Naive thymus-derived CD4-positive, alpha-beta T cell (primary cell): ENCODE results near the gene CLINT1. TPM values are rescaled to one million over a fixed set of nuclear protein-coding genes. Genes with fewer than 3 reads are reported as not detected.

Source experiments
- ATAC-seq: fragments of 150-1000 bp; cut with Tn5 transposase; 2 replicates; pipeline ENCODE4 v1.10.0; 2021; ENCODE audit warnings: mild to moderate bottlenecking, moderate library complexity
- CTCF ChIA-PET: fragments of 350-600 bp; sonication (Branson Sonifier 250); formaldehyde crosslinking; loops from one replicate; lab custom pipeline; 2021; ENCODE audit warnings: antibody characterized with exemption; lab: Charles Lee
- POLR2A ChIA-PET: fragments of 350-600 bp; sonication (Branson Sonifier 250); formaldehyde crosslinking; loops from one replicate; lab custom pipeline; 2021; ENCODE audit warnings: antibody characterized with exemption, inconsistent platforms; lab: Charles Lee
- DNase-seq, 9 donors: peaks; one replicate each; pipeline versions ENCODE4 v3.0.0 to v3.0.0-alpha.2; 2020 to 2022; ENCODE audit warnings: mixed read lengths in 1 of 9
- H3K27ac ChIP-seq: one replicate; pipeline ENCODE4 v1.7.0; 2013; ENCODE audit warnings: mild to moderate bottlenecking, low read depth, low read length, moderate library complexity
- H3K27me3 ChIP-seq, 2 donors: one replicate each; pipeline ENCODE4 v1.7.0; 2013; ENCODE audit warnings: low read length in 2 of 2, mild to moderate bottlenecking in 2 of 2, moderate library complexity in 2 of 2; ENCODE audit not compliant: control insufficient read depth in 2 of 2, insufficient read depth in 2 of 2
- H3K36me3 ChIP-seq, 3 experiments: 1 replicate in 2 of 3; 2 replicates in 1 of 3; pipeline ENCODE4 v1.7.0; 2013; ENCODE audit warnings: low read length in 3 of 3, mild to moderate bottlenecking in 3 of 3, moderate library complexity in 1 of 3; ENCODE audit not compliant: insufficient read depth in 3 of 3, control insufficient read depth in 2 of 3
- H3K4me1 ChIP-seq, 2 donors: one replicate each; pipeline ENCODE4 v1.7.0; 2013; ENCODE audit warnings: low read length in 2 of 2, mild to moderate bottlenecking in 2 of 2, moderate library complexity in 1 of 2; ENCODE audit not compliant: control insufficient read depth in 2 of 2, insufficient read depth in 2 of 2
- H3K4me3 ChIP-seq: 2 replicates; pipeline ENCODE4 v1.7.0; 2013; ENCODE audit warnings: mild to moderate bottlenecking, low read length
- H3K9me3 ChIP-seq, 3 experiments: 1 replicate in 2 of 3; 2 replicates in 1 of 3; pipeline ENCODE4 v1.7.0; 2013; ENCODE audit warnings: low read length in 3 of 3; ENCODE audit not compliant: control insufficient read depth in 2 of 3
- H3K27ac Mint-ChIP-seq, 9 donors: one replicate each; pipeline ENCODE4 v1.8.0; 2020 to 2022; ENCODE audit warnings: mixed read lengths in 9 of 9, mild to moderate bottlenecking in 8 of 9, moderate library complexity in 5 of 9, inconsistent platforms in 2 of 9
- H3K27me3 Mint-ChIP-seq, 5 donors: one replicate each; pipeline ENCODE4 v1.8.0; 2021 to 2022; ENCODE audit warnings: mixed read lengths in 5 of 5, mild to moderate bottlenecking in 1 of 5
- H3K36me3 Mint-ChIP-seq, 5 donors: one replicate each; pipeline ENCODE4 v1.8.0; 2020 to 2022; ENCODE audit warnings: mixed read lengths in 5 of 5, mild to moderate bottlenecking in 3 of 5, inconsistent platforms in 1 of 5
- H3K4me1 Mint-ChIP-seq, 7 donors: one replicate each; pipeline ENCODE4 v1.8.0; 2020 to 2022; ENCODE audit warnings: mixed read lengths in 7 of 7, mild to moderate bottlenecking in 3 of 7, inconsistent platforms in 1 of 7
- H3K4me3 Mint-ChIP-seq, 10 donors: one replicate each; pipeline ENCODE4 v1.8.0; 2020 to 2022; ENCODE audit warnings: mild to moderate bottlenecking in 10 of 10, mixed read lengths in 10 of 10, moderate library complexity in 6 of 10, inconsistent platforms in 2 of 10
- H3K9me3 Mint-ChIP-seq, 11 donors: one replicate each; pipeline ENCODE4 v1.8.0; 2020 to 2022; ENCODE audit warnings: mixed read lengths in 11 of 11, mild to moderate bottlenecking in 4 of 11, inconsistent platforms in 1 of 11, moderate library complexity in 1 of 11
- intact Hi-C, 2 donors: fragments of 100-400 bp; cut with micrococcal nuclease; formaldehyde crosslinking; loops; one replicate each; pipeline ENCODE4 v1.15.1; 2023
- polyA plus RNA-seq, 2 donors: library from polyadenylated mRNA; unstranded; fragments of 300-500 nt; fragmentation: Illumina TruSeq; gene quantifications; one replicate each; pipeline ENCODE4 v1.2.3, GENCODE V29; 2021
- total RNA-seq, 6 experiments: library from RNA in 5 of 6; stranded (reverse) in 5 of 6; gene quantifications; 1 replicate in 5 of 6; 2 replicates in 1 of 6; pipeline ENCODE4 v1.2.3 and lab custom pipeline; 2021 to 2026

The CLINT1 gene
- total and polyA plus RNA-seq, 7 experiments from 2014 or later: 57.5 to 94.2 (median 74.0) TPM

GRCh38 chr5:157820593-157821252 lies 38.2 kb downstream of the CLINT1 start:
- H3K27me3 ChIP-seq: no peaks in the 10 kb centered on the region
- ATAC-seq: peak; percentile 55
- H3K4me3 ChIP-seq: no peak overlapping the region
- peaks cover 15 to 52% (median 41%) of the 10 kb centered on the region in 7 donors for H3K4me1 Mint-ChIP-seq
- no peaks in the 10 kb centered on the region for H3K9me3 ChIP-seq
- ChIA-PET POLR2A (interaction anchor here (0.8 kb wide), 1 partner anchor 129 kb away, joined by 3 read pairs; no protein-coding TSS in a partner anchor), CTCF (interaction anchor here (1.0 to 1.2 kb wide), 3 partner anchors 11 to 128 kb away, joined by 3 to 10 read pairs (median 5); partner anchors contain the start of gene CLINT1)
- H3K27me3 Mint-ChIP-seq: no peaks in the 10 kb centered on the region
- intact Hi-C loops: loop anchor here (1.0 to 5.0 kb wide), 7 partner anchors 8 to 1313 kb away; partner anchors contain the start of gene CLINT1 (in 2 of the 2)
- peaks cover 0 to 5% (median 0%) of the 10 kb centered on the region in 11 donors for H3K9me3 Mint-ChIP-seq
- H3K36me3 Mint-ChIP-seq: peaks cover 0 to 18% (median 7%) of the 10 kb centered on the region in 5 donors
- H3K36me3 ChIP-seq: peaks cover 0 to 4% (median 3%) of the 10 kb centered on the region in 3 experiments
- H3K4me1 ChIP-seq: peaks cover 0 to 8% of the 10 kb centered on the region in 2 donors
- peak in 7 of 9 donors; percentile 5 to 45 (median 32) for DNase-seq
- H3K4me3 Mint-ChIP-seq: no peak overlapping the region
- peak overlapping the region in 6 of 9 donors; percentile 0 to 84 (median 40) for H3K27ac Mint-ChIP-seq
- no peak overlapping the region for H3K27ac ChIP-seq

- no peak overlapping the region for H3K27ac ChIP-seq
- peaks cover 0 to 10% (median 4%) of the 10 kb centered on the region in 3 experiments for H3K36me3 ChIP-seq
- CTCF ChIA-PET: interaction anchor here (0.5 to 1.2 kb wide), 6 partner anchors 12 to 892 kb away, joined by 3 to 10 read pairs (median 4); partner anchors contain the start of gene CLINT1
- H3K27me3 Mint-ChIP-seq: no peaks in the 10 kb centered on the region
- H3K9me3 Mint-ChIP-seq: peaks cover 0 to 5% (median 0%) of the 10 kb centered on the region in 11 donors
- no peak overlapping the region for H3K4me3 ChIP-seq
- POLR2A ChIA-PET: no interaction called here
- no peaks in the 10 kb centered on the region for H3K9me3 ChIP-seq
- no peaks in the 10 kb centered on the region for H3K27me3 ChIP-seq
- DNase-seq (no peak), ATAC-seq (no peak)
- H3K36me3 Mint-ChIP-seq: peaks cover 0 to 17% (median 7%) of the 10 kb centered on the region in 5 donors
- H3K27ac Mint-ChIP-seq: peak overlapping the region in 5 of 9 donors; percentile 0 to 84 (median 14)
- peaks cover 15 to 44% (median 36%) of the 10 kb centered on the region in 7 donors for H3K4me1 Mint-ChIP-seq
- intact Hi-C loops: loop anchor here (1.0 to 10.0 kb wide), 9 partner anchors 9 to 1314 kb away; partner anchors contain the start of gene CLINT1 (in 2 of the 2)
- no peak overlapping the region for H3K4me3 Mint-ChIP-seq
- peaks cover 0 to 8% of the 10 kb centered on the region in 2 donors for H3K4me1 ChIP-seq
Observed at GRCh38 chr5:157819502-157820115, 39.3 kb downstream of the CLINT1 start.

GRCh38 chr5:157818368-157818767 lies 40.6 kb downstream of the CLINT1 start:
- intact Hi-C loops: loop anchor here (10.0 kb wide), 2 partner anchors 356 to 876 kb away; no protein-coding TSS in a partner anchor
- Mint-ChIP-seq H3K36me3 (peaks cover 0 to 17% (median 7%) of the 10 kb centered on the region in 5 donors), H3K4me3 (no peak overlapping the region), H3K27ac (no peak overlapping the region), H3K27me3 (no peaks in the 10 kb centered on the region), H3K9me3 (peaks cover 0 to 5% (median 0%) of the 10 kb centered on the region in 11 donors), H3K4me1 (peaks cover 15 to 37% (median 27%) of the 10 kb centered on the region in 7 donors)
- peaks cover 0 to 8% of the 10 kb centered on the region in 2 donors for H3K4me1 ChIP-seq
- POLR2A ChIA-PET: no interaction called here
- no peak overlapping the region for H3K4me3 ChIP-seq
- no peaks in the 10 kb centered on the region for H3K27me3 ChIP-seq
- H3K36me3 ChIP-seq: peaks cover 7 to 18% (median 13%) of the 10 kb centered on the region in 3 experiments
- H3K9me3 ChIP-seq: no peaks in the 10 kb centered on the region
- CTCF ChIA-PET: interaction anchor here (0.7 to 2.4 kb wide), 4 partner anchors 28 to 135 kb away, joined by 3 to 36 read pairs (median 4); no protein-coding TSS in a partner anchor
- H3K27ac ChIP-seq: no peak overlapping the region
- no peak for ATAC-seq
- no peak for DNase-seq

- intact Hi-C loops: loop anchor here (2.0 to 10.0 kb wide), 4 partner anchors 257 to 1289 kb away; no protein-coding TSS in a partner anchor
- DNase-seq (no peak), ATAC-seq (no peak)
- Mint-ChIP-seq H3K27me3 (no peaks in the 10 kb centered on the region), H3K4me1 (peaks cover 15 to 33% (median 27%) of the 10 kb centered on the region in 7 donors), H3K4me3 (no peak overlapping the region), H3K36me3 (peaks cover 0 to 20% (median 8%) of the 10 kb centered on the region in 5 donors), H3K27ac (no peak overlapping the region), H3K9me3 (peaks cover 0 to 5% (median 0%) of the 10 kb centered on the region in 11 donors)
- ChIA-PET POLR2A (no interaction called here), CTCF (interaction anchor here (0.7 to 2.4 kb wide), 9 partner anchors 14 to 1315 kb away, joined by 3 to 36 read pairs (median 4); no protein-coding TSS in a partner anchor)
- H3K4me1 ChIP-seq: peaks cover 0 to 8% of the 10 kb centered on the region in 2 donors
- H3K27me3 ChIP-seq: no peaks in the 10 kb centered on the region
- no peak overlapping the region for H3K4me3 ChIP-seq
- no peak overlapping the region for H3K27ac ChIP-seq
- H3K36me3 ChIP-seq: peaks cover 7 to 21% (median 18%) of the 10 kb centered on the region in 3 experiments
- no peaks in the 10 kb centered on the region for H3K9me3 ChIP-seq
Observed at GRCh38 chr5:157817928-157818327, 41.0 kb downstream of the CLINT1 start.

GRCh38 chr5:157817387-157817702 lies 41.6 kb downstream of the CLINT1 start:
- Histone ChIP-seq H3K9me3 (no peaks in the 10 kb centered on the region), H3K27me3 (no peaks in the 10 kb centered on the region), H3K27ac (no peak overlapping the region), H3K36me3 (peaks cover 7 to 27% (median 22%) of the 10 kb centered on the region in 3 experiments), H3K4me3 (no peak overlapping the region), H3K4me1 (peaks cover 0 to 8% of the 10 kb centered on the region in 2 donors)
- POLR2A ChIA-PET: no interaction called here
- intact Hi-C loops: loop anchor here (2.0 to 10.0 kb wide), 4 partner anchors 257 to 1289 kb away; no protein-coding TSS in a partner anchor
- H3K27me3 Mint-ChIP-seq: no peaks in the 10 kb centered on the region
- H3K27ac Mint-ChIP-seq: peak overlapping the region in 1 of 9 donors; percentile 39
- ATAC-seq (no peak), DNase-seq (no peak)
- H3K4me3 Mint-ChIP-seq: no peak overlapping the region
- peaks cover 0 to 23% (median 14%) of the 10 kb centered on the region in 5 donors for H3K36me3 Mint-ChIP-seq
- CTCF ChIA-PET: interaction anchor here (0.6 to 2.4 kb wide), 10 partner anchors 9 to 1315 kb away, joined by 3 to 36 read pairs (median 3); no protein-coding TSS in a partner anchor
- peaks cover 0 to 2% (median 0%) of the 10 kb centered on the region in 11 donors for H3K9me3 Mint-ChIP-seq
- H3K4me1 Mint-ChIP-seq: peaks cover 15 to 30% (median 25%) of the 10 kb centered on the region in 7 donors
